OCI-LY1 (cell line): ENCODE measurements around the gene PLXNA3.

ENCODE experiments used
- H2AFZ ChIP-seq: fragments of 200-600 bp; sonication (generic), shearing (Covaris generic); 2 replicates; pipeline ENCODE4 v1.6.0; 2014; ENCODE audit warnings: antibody characterized with exemption, mild to moderate bottlenecking, low read length
- H3F3A ChIP-seq: fragments of 200-600 bp; sonication (generic), shearing (Covaris generic); 2 replicates; pipeline ENCODE4 v1.6.0; 2014; ENCODE audit warnings: mild to moderate bottlenecking, antibody characterized with exemption, low read length, moderate library complexity; ENCODE audit not compliant: insufficient read depth
- H3K27ac ChIP-seq: fragments of 200-600 bp; sonication (generic); 2 replicates; pipeline ENCODE4 v1.5.1; 2014; ENCODE audit warnings: low read length, mixed run types, mild to moderate bottlenecking, low read depth; ENCODE audit not compliant: poor library complexity, severe bottlenecking
- H3K27me3 ChIP-seq: fragments of 200-600 bp; sonication (generic); 2 replicates; pipeline ENCODE4 v1.6.0; 2014; ENCODE audit warnings: antibody characterized with exemption, mild to moderate bottlenecking, low read length, moderate library complexity; ENCODE audit not compliant: insufficient read depth
- H3K36me3 ChIP-seq: fragments of 200-600 bp; sonication (generic); 2 replicates; pipeline ENCODE4 v1.6.1; 2014; ENCODE audit warnings: mild to moderate bottlenecking, antibody characterized with exemption, low read length, moderate library complexity, mixed read lengths; ENCODE audit not compliant: insufficient read depth
- H3K4me1 ChIP-seq: fragments of 200-600 bp; sonication (generic); 2 replicates; pipeline ENCODE4 v1.5.1; 2014; ENCODE audit warnings: mild to moderate bottlenecking, low read length, moderate library complexity; ENCODE audit not compliant: insufficient read depth, severe bottlenecking
- H3K4me2 ChIP-seq: fragments of 200-600 bp; sonication (generic), shearing (Covaris generic); 2 replicates; pipeline ENCODE4 v1.6.1; 2014; ENCODE audit warnings: low read length
- H3K4me3 ChIP-seq: fragments of 200-600 bp; sonication (generic); 2 replicates; pipeline ENCODE4 v1.5.1; 2014; ENCODE audit warnings: low read length, low read depth, mild to moderate bottlenecking, mixed read lengths; ENCODE audit not compliant: poor library complexity, severe bottlenecking
- H3K79me2 ChIP-seq: fragments of 200-600 bp; shearing (Covaris generic); 2 replicates; pipeline ENCODE4 v1.6.1; 2016; ENCODE audit warnings: mixed run types, low read length, mixed read lengths; ENCODE audit not compliant: insufficient read depth
- H3K9ac ChIP-seq: fragments of 200-600 bp; sonication (generic), shearing (Covaris generic); 2 replicates; pipeline ENCODE4 v1.6.1; 2014; ENCODE audit warnings: mild to moderate bottlenecking, low read length, mixed read lengths
- H3K9me2 ChIP-seq: fragments of 200-600 bp; sonication (generic), shearing (Covaris generic); 2 replicates; pipeline ENCODE4 v1.6.1; 2014; ENCODE audit warnings: low read depth, mild to moderate bottlenecking, low read length, mixed read lengths
- H3K9me3 ChIP-seq: fragments of 200-600 bp; shearing (Covaris generic); 2 replicates; pipeline ENCODE4 v1.6.1; 2014; ENCODE audit warnings: low read length, mixed read lengths
- H4K20me1 ChIP-seq: fragments of 200-600 bp; sonication (generic), shearing (Covaris generic); 2 replicates; pipeline ENCODE4 v1.6.0; 2016; ENCODE audit warnings: mild to moderate bottlenecking, low read length; ENCODE audit not compliant: insufficient read depth
- EZH2 ChIP-seq: fragments of 200-600 bp; sonication (generic), shearing (Covaris generic); IDR thresholded peaks from 2 replicates; pipeline ENCODE4 v1.8.0; 2017; ENCODE audit warnings: borderline replicate concordance, mixed run types, mild to moderate bottlenecking, antibody characterized with exemption, low read length, moderate library complexity, mixed read lengths
- TF ChIP-seq, protein P1 (sequence below): fragments of 200-600 bp; sonication (generic), shearing (Covaris generic); IDR thresholded peaks from 2 replicates; pipeline ENCODE4 v1.5.1; 2017; ENCODE audit warnings: mild to moderate bottlenecking, antibody characterized with exemption, low read length, moderate library complexity, mixed read lengths

Gene PLXNA3

DNA sequence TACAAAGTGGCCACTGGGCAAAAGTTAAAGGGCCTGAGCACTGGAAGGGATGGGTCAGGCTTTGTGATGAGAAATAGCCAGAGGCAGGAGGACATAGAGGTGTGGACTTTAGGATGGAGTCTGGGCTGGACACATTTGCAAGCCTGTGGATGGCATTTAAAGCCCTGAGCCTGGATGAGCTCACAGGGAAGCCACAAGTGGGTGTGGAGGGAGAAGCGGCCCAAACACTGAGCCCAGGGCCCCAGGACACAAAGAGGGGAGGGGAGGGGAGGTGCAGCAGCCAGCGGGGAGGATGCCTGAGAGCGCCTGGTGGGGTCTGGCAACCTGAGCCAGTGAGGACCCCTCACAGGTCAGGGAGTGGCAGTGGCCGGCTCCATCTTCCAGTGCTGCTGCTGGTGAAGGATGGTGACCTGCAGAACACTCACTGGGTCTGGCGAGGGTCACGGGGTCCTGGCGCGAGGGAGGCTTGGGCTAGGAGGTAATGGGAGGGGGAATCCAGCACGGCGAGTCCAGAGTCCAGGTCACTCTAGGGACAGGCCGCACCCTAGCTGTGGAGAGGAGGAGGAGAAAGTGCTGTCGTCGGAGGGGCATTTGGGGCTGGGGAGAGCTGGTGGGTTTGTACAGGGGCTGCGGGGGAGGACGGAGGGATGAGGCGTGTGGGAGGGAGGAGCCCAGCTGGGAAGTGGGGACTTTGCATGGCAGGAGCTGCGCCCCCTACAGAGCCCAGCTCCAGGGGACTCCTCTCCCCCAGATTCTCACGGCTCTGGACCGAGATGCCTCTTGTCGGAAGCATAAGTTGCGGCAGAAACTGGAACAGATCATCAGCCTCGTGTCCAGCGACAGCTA is 14.0 kb downstream of the PLXNA3 start:
- H2AFZ ChIP-seq: no peak overlapping the region
- peaks cover 5% of the 10 kb centered on the region; the same call in 1 of the 2 replicates for H3K36me3 ChIP-seq
- H3K79me2 ChIP-seq: no peaks in the 10 kb centered on the region
- no peaks in the 10 kb centered on the region for H3K27me3 ChIP-seq
- H3K4me2 ChIP-seq: no peak overlapping the region
- no peak overlapping the region for H3K27ac ChIP-seq
- H3K9me3 ChIP-seq: no peaks in the 10 kb centered on the region
- H3K9me2 ChIP-seq: no peaks in the 10 kb centered on the region
- TF ChIP-seq EZH2: no peak
- TF ChIP-seq, protein P1, sequence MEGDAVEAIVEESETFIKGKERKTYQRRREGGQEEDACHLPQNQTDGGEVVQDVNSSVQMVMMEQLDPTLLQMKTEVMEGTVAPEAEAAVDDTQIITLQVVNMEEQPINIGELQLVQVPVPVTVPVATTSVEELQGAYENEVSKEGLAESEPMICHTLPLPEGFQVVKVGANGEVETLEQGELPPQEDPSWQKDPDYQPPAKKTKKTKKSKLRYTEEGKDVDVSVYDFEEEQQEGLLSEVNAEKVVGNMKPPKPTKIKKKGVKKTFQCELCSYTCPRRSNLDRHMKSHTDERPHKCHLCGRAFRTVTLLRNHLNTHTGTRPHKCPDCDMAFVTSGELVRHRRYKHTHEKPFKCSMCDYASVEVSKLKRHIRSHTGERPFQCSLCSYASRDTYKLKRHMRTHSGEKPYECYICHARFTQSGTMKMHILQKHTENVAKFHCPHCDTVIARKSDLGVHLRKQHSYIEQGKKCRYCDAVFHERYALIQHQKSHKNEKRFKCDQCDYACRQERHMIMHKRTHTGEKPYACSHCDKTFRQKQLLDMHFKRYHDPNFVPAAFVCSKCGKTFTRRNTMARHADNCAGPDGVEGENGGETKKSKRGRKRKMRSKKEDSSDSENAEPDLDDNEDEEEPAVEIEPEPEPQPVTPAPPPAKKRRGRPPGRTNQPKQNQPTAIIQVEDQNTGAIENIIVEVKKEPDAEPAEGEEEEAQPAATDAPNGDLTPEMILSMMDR: no peak
- H3F3A ChIP-seq: no peaks in the 10 kb centered on the region
- no peak overlapping the region for H3K4me3 ChIP-seq
- no peaks in the 10 kb centered on the region for H3K4me1 ChIP-seq
- no peaks in the 10 kb centered on the region for H4K20me1 ChIP-seq
- H3K9ac ChIP-seq: no peak overlapping the region

DNA sequence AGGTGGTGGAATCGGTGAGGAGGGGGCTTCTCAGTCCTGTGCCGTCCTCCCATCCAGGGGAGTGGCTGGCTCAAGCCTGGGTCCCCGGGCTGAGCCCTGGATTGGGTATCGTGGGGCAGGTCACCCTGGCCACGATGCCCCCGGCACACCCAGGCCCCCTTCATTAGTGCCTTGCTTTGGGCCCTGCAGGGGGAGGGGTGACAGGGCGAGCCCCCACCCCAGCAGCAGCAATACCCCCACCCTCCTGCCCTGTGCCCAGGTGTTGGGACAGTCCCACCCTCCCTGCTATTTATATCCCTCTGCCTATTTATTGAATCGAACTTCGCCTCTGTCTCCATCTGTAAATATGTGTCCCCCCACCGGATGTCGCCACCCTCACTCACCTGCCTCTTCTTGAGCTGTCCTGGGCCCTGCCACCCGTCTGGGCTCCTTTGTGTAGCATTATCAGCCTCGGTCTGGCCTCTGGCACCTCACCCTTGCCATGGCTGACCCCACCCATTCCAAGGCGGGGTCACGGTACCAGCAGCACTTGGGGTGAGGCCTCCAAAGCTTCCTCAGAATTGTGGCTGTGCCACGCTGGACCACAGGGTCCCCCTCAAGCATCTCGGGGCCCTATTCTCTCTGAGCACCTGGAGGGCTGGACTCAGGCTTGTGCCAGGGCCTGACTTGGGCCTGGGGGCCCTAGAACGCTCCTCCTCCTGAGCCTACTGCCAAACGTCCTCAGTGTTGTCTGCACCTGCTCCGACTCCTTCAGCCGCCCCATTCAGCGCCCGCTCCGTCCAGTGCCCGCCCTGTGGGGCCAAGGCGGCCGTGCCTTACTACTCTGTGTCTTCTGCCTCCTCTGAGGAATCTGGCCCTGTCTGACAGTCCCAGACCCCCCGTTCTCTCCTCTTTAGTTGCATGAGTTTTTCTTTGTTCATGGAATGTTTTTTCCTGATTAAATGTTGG is 14.9 kb downstream of the PLXNA3 start:
- Histone ChIP-seq H3K27me3 (no peaks in the 10 kb centered on the region), H3K9ac (no peak overlapping the region), H3K4me2 (no peak overlapping the region), H3F3A (no peaks in the 10 kb centered on the region), H3K9me3 (no peaks in the 10 kb centered on the region), H3K27ac (no peak overlapping the region), H2AFZ (no peak overlapping the region), H3K4me1 (peaks cover 3% of the 10 kb centered on the region), H3K9me2 (no peaks in the 10 kb centered on the region), H3K4me3 (no peak overlapping the region), H4K20me1 (no peaks in the 10 kb centered on the region), H3K79me2 (no peaks in the 10 kb centered on the region), H3K36me3 (peaks cover 5% of the 10 kb centered on the region; the same call in 1 of the 2 replicates)
- no peak for TF ChIP-seq EZH2
- TF ChIP-seq, protein P1: no peak

DNA sequence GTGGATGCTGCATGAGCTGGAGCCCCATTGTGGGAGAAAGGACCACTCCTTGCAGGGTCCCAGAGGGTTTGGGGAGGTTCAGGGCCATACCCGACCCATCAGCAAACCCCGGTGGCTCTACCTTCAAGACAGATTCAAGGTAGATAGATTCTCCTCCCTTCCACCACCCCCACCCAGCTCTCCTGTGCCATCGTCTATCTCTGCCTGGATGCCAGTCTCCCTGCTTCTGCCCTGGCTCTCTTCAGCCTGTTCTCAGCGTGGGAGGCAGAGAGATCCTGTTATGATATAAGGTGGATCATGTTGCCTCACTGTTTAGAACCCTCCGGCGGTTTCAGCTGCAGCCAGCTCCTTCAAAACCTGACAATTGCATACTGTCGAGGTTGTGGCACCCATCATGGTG is 15.6 kb downstream of the PLXNA3 start:
- no peaks in the 10 kb centered on the region for H3K9me2 ChIP-seq
- H3K79me2 ChIP-seq: no peaks in the 10 kb centered on the region
- H2AFZ ChIP-seq: no peak overlapping the region
- H3F3A ChIP-seq: no peaks in the 10 kb centered on the region
- TF ChIP-seq, protein P1: no peak
- no peak for TF ChIP-seq EZH2
- peaks cover 6% of the 10 kb centered on the region for H3K4me1 ChIP-seq
- H3K9me3 ChIP-seq: no peaks in the 10 kb centered on the region
- H4K20me1 ChIP-seq: no peaks in the 10 kb centered on the region
- peaks cover 5% of the 10 kb centered on the region; the same call in 1 of the 2 replicates for H3K36me3 ChIP-seq
- H3K4me2 ChIP-seq: no peak overlapping the region
- H3K27me3 ChIP-seq: no peaks in the 10 kb centered on the region
- no peak overlapping the region for H3K27ac ChIP-seq
- no peak overlapping the region for H3K9ac ChIP-seq
- H3K4me3 ChIP-seq: no peak overlapping the region
